GM12891 (cell line): Measurements from ENCODE around the gene TDRD1.

ENCODE experiments used
- PAX5 ChIP-seq: IDR thresholded peaks from 2 replicates; pipeline ENCODE4 v1.6.1; 2011; ENCODE audit warnings: low read length, moderate library complexity, mild to moderate bottlenecking; ENCODE audit not compliant: insufficient read depth, severe bottlenecking
- POLR2A ChIP-seq: IDR thresholded peaks from 2 replicates; pipeline ENCODE4 v1.6.1; 2011; ENCODE audit warnings: low read depth, low read length, control low read depth
- POLR2AphosphoS5 ChIP-seq: IDR thresholded peaks from 2 replicates; pipeline ENCODE4 v1.6.1; 2011; ENCODE audit warnings: low read depth, low read length, control low read depth
- POU2F2 ChIP-seq: IDR thresholded peaks from 2 replicates; pipeline ENCODE4 v1.6.1; 2011; ENCODE audit warnings: low read depth, mild to moderate bottlenecking, control low read depth, low read length, moderate library complexity
- SPI1 ChIP-seq: IDR thresholded peaks from 2 replicates; pipeline ENCODE4 v1.6.1; 2011; ENCODE audit warnings: low read depth, low read length, control low read depth
- TAF1 ChIP-seq: IDR thresholded peaks from 2 replicates; pipeline ENCODE4 v1.6.1; 2011; ENCODE audit warnings: low read depth, low read length, control low read depth

- peak; percentile 73 for TF ChIP-seq SPI1
- TF ChIP-seq TAF1: no peak
- no peak for TF ChIP-seq POLR2A
- TF ChIP-seq POLR2AphosphoS5: no peak
- no peak for TF ChIP-seq POU2F2
- TF ChIP-seq PAX5: no peak
These were observed 8.8 kb downstream of the TDRD1 start for GRCh38 chr10:114188001-114188400.
